Upper lobe of right lung (tissue), 1 donor: ENCODE measurements around the gene PCBD2. TPM values are rescaled to one million over a fixed set of nuclear protein-coding genes. Genes with fewer than 3 reads are reported as not detected.

ENCODE experiments used
- ATAC-seq: fragments of 200-7000 bp; cut with Tn5 transposase; one replicate; pipeline ENCODE4 v1.9.1; 2020; ENCODE audit warnings: mild to moderate bottlenecking, moderate library complexity
- DNase-seq: peaks from one replicate; pipeline ENCODE4 v3.0.0-alpha.2; 2020
- H3K27ac ChIP-seq: fragments of 200-600 bp; one replicate; pipeline ENCODE4 v1.8.0; 2022
- H3K27me3 ChIP-seq: fragments of 200-600 bp; one replicate; pipeline ENCODE4 v1.8.0; 2022; ENCODE audit warnings: mild to moderate bottlenecking
- H3K36me3 ChIP-seq: fragments of 200-600 bp; one replicate; pipeline ENCODE4 v1.8.0; 2022
- H3K4me1 ChIP-seq: fragments of 200-600 bp; one replicate; pipeline ENCODE4 v1.8.0; 2022
- H3K4me3 ChIP-seq: fragments of 200-600 bp; one replicate; pipeline ENCODE4 v1.8.0; 2022; ENCODE audit warnings: mild to moderate bottlenecking
- H3K9me3 ChIP-seq: fragments of 200-600 bp; one replicate; pipeline ENCODE4 v1.8.0; 2022
- intact Hi-C: fragments of 100-400 bp; cut with DNase I; formaldehyde crosslinking; loops from one replicate; pipeline ENCODE4 v1.11.0; 2022
- total RNA-seq: library from RNA; stranded (reverse); fragmentation: NEBNext Ultra II Directional; extraction: Animal tissue kit (Norgen Biotek cat#: 25700); gene quantifications from one replicate; pipeline ENCODE4 v1.2.1, GENCODE V29; 2021
- TF ChIP-seq, protein P1 (sequence below): fragments of 200-600 bp; IDR thresholded peaks from one replicate; pipeline ENCODE4 v1.8.0; 2022; ENCODE audit warnings: antibody characterized with exemption
- donor health status: DM: no; HTN: yes; CAD: no; lungs with severe emphysema.

PCBD2 gene
- total RNA-seq, 1 donor from 2014 or later: 11.2 TPM

DNA sequence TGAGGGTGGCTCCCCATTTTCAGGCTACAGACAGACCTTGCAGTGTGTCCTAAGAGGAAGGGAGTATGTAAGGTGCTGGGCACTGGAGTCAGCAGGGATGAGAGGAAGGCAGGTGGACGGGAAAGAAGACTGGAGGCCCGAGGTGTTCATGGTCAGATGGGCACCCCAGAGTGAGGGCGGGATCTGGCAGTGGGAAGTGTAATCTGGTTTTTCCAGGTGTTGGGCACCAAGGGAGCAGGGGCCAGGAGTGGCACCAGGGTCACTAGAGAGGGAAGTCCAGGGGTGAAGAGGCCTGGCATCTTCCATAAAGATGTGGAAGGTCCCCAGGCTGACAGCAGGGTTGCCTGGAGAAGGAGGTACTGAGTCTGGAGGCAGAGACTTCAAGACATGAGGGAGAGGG is 99.4 kb downstream of the PCBD2 start:
- H3K27ac ChIP-seq: no peak overlapping the region
- H3K4me1 ChIP-seq: no peaks in the 10 kb centered on the region
- no peak overlapping the region for H3K4me3 ChIP-seq
- H3K9me3 ChIP-seq: no peaks in the 10 kb centered on the region
- H3K27me3 ChIP-seq: no peaks in the 10 kb centered on the region
- TF ChIP-seq, protein P1, sequence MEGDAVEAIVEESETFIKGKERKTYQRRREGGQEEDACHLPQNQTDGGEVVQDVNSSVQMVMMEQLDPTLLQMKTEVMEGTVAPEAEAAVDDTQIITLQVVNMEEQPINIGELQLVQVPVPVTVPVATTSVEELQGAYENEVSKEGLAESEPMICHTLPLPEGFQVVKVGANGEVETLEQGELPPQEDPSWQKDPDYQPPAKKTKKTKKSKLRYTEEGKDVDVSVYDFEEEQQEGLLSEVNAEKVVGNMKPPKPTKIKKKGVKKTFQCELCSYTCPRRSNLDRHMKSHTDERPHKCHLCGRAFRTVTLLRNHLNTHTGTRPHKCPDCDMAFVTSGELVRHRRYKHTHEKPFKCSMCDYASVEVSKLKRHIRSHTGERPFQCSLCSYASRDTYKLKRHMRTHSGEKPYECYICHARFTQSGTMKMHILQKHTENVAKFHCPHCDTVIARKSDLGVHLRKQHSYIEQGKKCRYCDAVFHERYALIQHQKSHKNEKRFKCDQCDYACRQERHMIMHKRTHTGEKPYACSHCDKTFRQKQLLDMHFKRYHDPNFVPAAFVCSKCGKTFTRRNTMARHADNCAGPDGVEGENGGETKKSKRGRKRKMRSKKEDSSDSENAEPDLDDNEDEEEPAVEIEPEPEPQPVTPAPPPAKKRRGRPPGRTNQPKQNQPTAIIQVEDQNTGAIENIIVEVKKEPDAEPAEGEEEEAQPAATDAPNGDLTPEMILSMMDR: no peak
- intact Hi-C loops: no loop called here
- ATAC-seq: no peak
- H3K36me3 ChIP-seq: no peaks in the 10 kb centered on the region
- DNase-seq: no peak

DNA sequence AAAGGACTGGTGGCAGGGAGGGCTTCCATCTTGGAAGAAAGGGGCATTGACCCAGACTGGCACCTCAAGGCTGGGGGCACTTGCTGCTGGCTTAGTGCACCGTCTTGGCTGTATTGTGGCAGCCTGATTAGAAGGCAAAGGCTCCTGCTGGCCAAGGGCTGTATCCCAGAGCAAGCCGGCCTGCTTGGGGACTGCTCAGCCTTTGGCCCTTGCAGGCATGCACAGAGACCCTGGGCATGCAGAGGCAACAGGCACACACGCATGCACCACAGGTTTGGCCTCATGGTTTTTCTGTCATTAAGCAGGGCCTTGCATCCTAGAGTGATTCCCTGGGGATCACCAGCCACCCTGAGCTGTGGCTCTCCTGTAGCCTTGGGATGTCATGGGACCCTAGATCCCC is 100.1 kb downstream of the PCBD2 start:
- ATAC-seq (no peak), DNase-seq (peak; percentile 42)
- intact Hi-C loops: no loop called here
- no peaks in the 10 kb centered on the region for H3K27me3 ChIP-seq
- TF ChIP-seq, protein P1: no peak
- H3K36me3 ChIP-seq: no peaks in the 10 kb centered on the region
- no peak overlapping the region for H3K4me3 ChIP-seq
- H3K4me1 ChIP-seq: no peaks in the 10 kb centered on the region
- no peaks in the 10 kb centered on the region for H3K9me3 ChIP-seq
- H3K27ac ChIP-seq: no peak overlapping the region

GRCh38 chr5:135007305-135007704 is 102.4 kb downstream of the PCBD2 start:
- no peaks in the 10 kb centered on the region for H3K27me3 ChIP-seq
- H3K4me3 ChIP-seq: no peak overlapping the region
- ATAC-seq (no peak), DNase-seq (no peak)
- no peak overlapping the region for H3K27ac ChIP-seq
- TF ChIP-seq, protein P1: no peak
- intact Hi-C loops: no loop called here
- no peaks in the 10 kb centered on the region for H3K9me3 ChIP-seq
- H3K4me1 ChIP-seq: no peaks in the 10 kb centered on the region
- H3K36me3 ChIP-seq: no peaks in the 10 kb centered on the region

DNA sequence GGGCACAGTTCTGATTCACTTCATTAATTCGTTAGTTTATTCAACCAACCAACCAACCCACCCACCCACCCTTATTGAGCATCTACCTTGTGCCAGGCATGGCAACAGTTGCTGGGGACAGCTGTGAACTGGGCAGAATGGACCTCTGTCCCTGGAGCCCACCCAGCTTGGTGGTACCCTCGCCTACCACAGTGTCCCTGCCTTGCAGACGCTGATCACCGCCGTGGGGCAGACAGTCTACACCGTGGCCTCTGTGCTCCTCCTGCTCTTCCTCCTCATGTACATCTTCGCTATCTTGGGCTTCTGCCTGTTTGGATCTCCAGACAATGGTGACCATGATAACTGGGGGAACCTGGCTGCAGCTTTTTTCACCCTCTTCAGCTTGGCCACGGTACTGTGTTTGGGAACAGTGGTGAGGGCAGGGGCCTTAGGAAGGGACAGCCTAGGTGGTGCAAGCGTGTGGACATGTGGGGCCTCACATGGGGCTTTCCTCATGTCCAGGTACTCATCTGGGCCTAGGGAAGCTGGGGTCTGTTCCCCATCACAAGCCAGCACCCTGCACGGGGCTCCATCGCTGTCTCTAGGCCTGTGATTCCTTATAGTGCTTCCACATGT is 102.9 kb downstream of the PCBD2 start:
- Histone ChIP-seq H3K36me3 (no peaks in the 10 kb centered on the region), H3K27me3 (no peaks in the 10 kb centered on the region), H3K27ac (no peak overlapping the region), H3K9me3 (no peaks in the 10 kb centered on the region), H3K4me3 (no peak overlapping the region), H3K4me1 (no peaks in the 10 kb centered on the region)
- ATAC-seq (no peak), DNase-seq (no peak)
- intact Hi-C loops: no loop called here
- TF ChIP-seq, protein P1: no peak

GRCh38 chr5:135008556-135008955 is 103.6 kb downstream of the PCBD2 start:
- H3K4me1 ChIP-seq: no peaks in the 10 kb centered on the region
- H3K36me3 ChIP-seq: no peaks in the 10 kb centered on the region
- TF ChIP-seq, protein P1: no peak
- H3K4me3 ChIP-seq: no peak overlapping the region
- intact Hi-C loops: no loop called here
- DNase-seq: peak; percentile 45
- no peak overlapping the region for H3K27ac ChIP-seq
- H3K9me3 ChIP-seq: no peaks in the 10 kb centered on the region
- no peak for ATAC-seq
- H3K27me3 ChIP-seq: no peaks in the 10 kb centered on the region
